ENCODE data around the gene HSPA6. TPM values are rescaled to one million over a fixed set of nuclear protein-coding genes. Genes with fewer than 3 reads are reported as not detected.
A peak's percentile ranks its signal among the peaks of the same experiment; 100 is the strongest.
"Not testable (repeated sequence)": the region's sequence is repeated elsewhere in the genome, so short reads cannot be mapped to it uniquely, and the experiment has no call there.

HSPA6 gene
- total RNA-seq (10 to 100 TPM in 1 of 2 donors, under 1 TPM in 1; 0.77 to 25.8 TPM), polyA plus RNA-seq (ENCODE audit: insufficient read length in 2 of 2) (1 to 10 TPM in 1 of 2 donors, under 1 TPM in 1; 0.93 to 1.2 TPM)
- long read RNA-seq, donor 1, partial matches to known transcripts = 0 of 1 reads
- long read RNA-seq, donor 1, other reads (novel, unspliced or antisense) = 0 of 1 reads
- long read RNA-seq, donor 2 = 0 reads
- long read RNA-seq, donor 3, partial matches to known transcripts = 0 of 1 reads
- long read RNA-seq, donor 3, other reads (novel, unspliced or antisense) = 0 of 1 reads
- long read RNA-seq, donor 4 = 0 reads

DNA sequence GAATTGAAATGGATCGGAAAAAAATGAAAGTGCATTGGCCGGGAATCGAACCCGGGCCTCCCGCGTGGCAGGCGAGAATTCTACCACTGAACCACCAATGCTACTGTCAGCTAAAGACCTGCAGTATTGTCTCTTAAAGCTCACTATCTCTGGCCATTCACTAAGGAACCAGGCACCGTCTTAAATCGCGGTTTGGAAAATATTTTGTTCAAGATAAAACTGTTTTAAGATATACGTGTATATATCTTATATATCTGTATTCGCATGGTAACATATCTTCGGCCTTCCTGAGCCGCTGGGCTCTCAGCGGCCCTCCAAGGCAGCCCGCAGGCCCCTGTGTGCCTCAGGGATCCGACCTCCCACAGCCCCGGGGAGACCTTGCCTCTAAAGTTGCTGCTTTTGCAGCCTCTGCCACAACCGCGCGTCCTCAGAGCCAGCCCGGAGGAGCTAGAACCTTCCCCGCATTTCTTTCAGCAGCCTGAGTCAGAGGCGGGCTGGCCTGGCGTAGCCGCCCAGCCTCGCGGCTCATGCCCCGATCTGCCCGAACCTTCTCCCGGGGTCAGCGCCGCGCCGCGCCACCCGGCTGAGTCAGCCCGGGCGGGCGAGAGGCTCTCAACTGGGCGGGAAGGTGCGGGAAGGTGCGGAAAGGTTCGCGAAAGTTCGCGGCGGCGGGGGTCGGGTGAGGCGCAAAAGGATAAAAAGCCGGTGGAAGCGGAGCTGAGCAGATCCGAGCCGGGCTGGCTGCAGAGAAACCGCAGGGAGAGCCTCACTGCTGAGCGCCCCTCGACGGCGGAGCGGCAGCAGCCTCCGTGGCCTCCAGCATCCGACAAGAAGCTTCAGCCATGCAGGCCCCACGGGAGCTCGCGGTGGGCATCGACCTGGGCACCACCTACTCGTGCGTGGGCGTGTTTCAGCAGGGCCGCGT is at the start of gene HSPA6:
HSPA6 (plus strand) TSS at position 724 of the 925 bp plus-strand sequence; CDS start at position 843, 119 bp downstream.
- H3K27me3 ChIP-seq (ENCODE audit: control insufficient read depth, insufficient read depth, low read length); H3K36me3 ChIP-seq (ENCODE audit: control insufficient read depth, insufficient read depth, low read length); H3K4me1 ChIP-seq (ENCODE audit: control insufficient read depth, insufficient read depth, low read length); H3K9me3 ChIP-seq (ENCODE audit: control insufficient read depth, insufficient read depth, low read length): not testable (repeated sequence)
- peak within 1 kb of the TSS; percentile 69 for H3K27ac ChIP-seq (ENCODE audit: low read depth, low read length)
- H3K4me3 ChIP-seq (ENCODE audit: low read depth, low read length) = peak within 1 kb of the TSS; percentile 70
- peak; percentile 80 to 97 (median 86) for DNase-seq (ENCODE audit: low read depth in 4 of 6, low spot score in 6 of 6)
- WGBS (ENCODE audit: insufficient coverage) = 0% methylated on average over 50 of the region's 72 CpGs

DNA sequence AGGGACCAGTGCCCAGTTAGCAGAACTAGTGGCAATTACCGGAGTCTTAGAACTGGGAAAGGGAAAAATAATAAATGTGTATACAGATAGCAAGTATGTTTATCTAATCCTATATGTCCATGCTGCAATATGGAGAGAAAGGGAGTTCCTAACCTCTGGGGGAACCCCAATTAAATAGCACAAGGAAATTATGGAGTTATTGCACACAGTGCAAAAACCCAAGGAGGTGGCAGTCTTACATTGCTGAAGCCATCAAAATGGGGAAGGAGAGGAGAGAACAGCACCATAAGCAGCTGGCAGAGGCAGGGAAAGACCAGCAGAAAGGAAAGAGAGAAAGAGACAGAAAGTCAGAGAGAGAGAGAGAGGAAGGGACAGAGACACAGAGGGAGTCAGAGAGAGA is 46.6 kb upstream of the HSPA6 start:
- H3K27ac ChIP-seq (ENCODE audit: low read depth, low read length); H3K36me3 ChIP-seq (ENCODE audit: control insufficient read depth, insufficient read depth, low read length); H3K4me3 ChIP-seq (ENCODE audit: low read depth, low read length); H3K9me3 ChIP-seq (ENCODE audit: control insufficient read depth, insufficient read depth, low read length); H3K4me1 ChIP-seq (ENCODE audit: control insufficient read depth, insufficient read depth, low read length); DNase-seq (ENCODE audit: low read depth in 4 of 6, low spot score in 6 of 6): not testable (repeated sequence)
- H3K27me3 ChIP-seq (ENCODE audit: control insufficient read depth, insufficient read depth, low read length) = peaks cover 29% of the 10 kb centered on the region
- WGBS (ENCODE audit: insufficient coverage) = no CpG with 5 or more reads among the region's 1 CpG

DNA sequence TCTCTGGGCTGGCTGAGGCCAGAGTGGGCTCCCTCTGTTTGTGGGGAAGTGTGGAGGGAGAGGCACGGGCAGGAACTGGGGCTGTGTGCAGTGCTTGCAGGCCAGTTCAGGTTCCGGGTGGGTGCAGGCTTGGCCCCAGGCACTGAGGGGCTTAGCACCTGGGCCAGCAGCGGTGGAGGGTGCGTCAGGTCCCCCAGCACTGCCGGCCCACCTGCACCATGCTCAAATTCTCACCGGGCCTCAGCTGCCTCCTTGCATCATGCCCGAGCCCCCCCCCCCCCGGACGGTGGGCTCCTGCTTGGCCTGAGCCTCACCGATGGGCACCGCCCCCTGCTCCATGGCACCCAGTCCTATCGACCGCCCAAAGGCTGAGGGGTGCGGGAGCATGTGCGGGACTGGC is 45.4 kb upstream of the HSPA6 start:
- no peak overlapping the region for H3K27ac ChIP-seq (ENCODE audit: low read depth, low read length)
- H3K4me1 ChIP-seq (ENCODE audit: control insufficient read depth, insufficient read depth, low read length) = no peaks in the 10 kb centered on the region
- H3K9me3 ChIP-seq (ENCODE audit: control insufficient read depth, insufficient read depth, low read length) = no peaks in the 10 kb centered on the region
- H3K4me3 ChIP-seq (ENCODE audit: low read depth, low read length) = no peak overlapping the region
- 92% methylated on average over 13 of the region's 15 CpGs for WGBS (ENCODE audit: insufficient coverage)
- no peak for DNase-seq (ENCODE audit: low read depth in 4 of 6, low spot score in 6 of 6)
- H3K27me3 ChIP-seq (ENCODE audit: control insufficient read depth, insufficient read depth, low read length) = peaks cover 22% of the 10 kb centered on the region
- H3K36me3 ChIP-seq (ENCODE audit: control insufficient read depth, insufficient read depth, low read length) = no peaks in the 10 kb centered on the region

DNA sequence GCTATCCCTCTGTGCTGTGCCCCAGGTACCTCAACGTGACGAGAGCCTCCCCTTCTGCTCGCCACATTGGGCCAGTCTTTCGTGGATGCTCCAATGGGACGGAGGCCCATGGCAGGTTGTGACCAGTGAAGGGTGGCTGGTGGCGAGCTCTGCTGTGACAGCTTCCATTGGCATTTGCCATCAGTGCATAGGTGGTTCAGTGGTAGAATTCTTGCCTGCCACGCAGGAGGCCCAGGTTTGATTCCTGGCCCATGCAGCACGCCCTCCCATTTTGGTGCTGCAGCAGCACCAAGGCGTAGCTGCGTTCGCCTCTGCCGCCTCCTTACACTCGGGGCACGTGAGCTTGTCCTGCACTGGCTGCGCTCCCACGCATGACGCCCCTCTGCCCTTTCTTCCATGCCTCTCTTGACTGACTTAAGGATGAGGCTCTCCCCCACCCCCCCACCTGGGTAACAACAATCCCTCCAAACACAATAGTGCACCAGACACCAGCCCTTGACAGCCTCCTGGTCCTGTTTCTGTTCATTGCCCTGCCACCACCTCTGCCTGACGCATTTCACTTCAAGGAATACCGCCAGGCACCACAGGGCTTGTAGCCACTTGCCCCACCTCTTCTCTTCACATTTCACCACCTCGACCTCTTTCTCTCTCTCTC is 43.8 kb upstream of the HSPA6 start:
- Histone ChIP-seq H3K27ac (ENCODE audit: low read depth, low read length) (no peak overlapping the region), H3K9me3 (ENCODE audit: control insufficient read depth, insufficient read depth, low read length) (no peaks in the 10 kb centered on the region), H3K36me3 (ENCODE audit: control insufficient read depth, insufficient read depth, low read length) (no peaks in the 10 kb centered on the region), H3K4me3 (ENCODE audit: low read depth, low read length) (no peak overlapping the region), H3K27me3 (ENCODE audit: control insufficient read depth, insufficient read depth, low read length) (peaks cover 20% of the 10 kb centered on the region), H3K4me1 (ENCODE audit: control insufficient read depth, insufficient read depth, low read length) (no peaks in the 10 kb centered on the region)
- DNase-seq (ENCODE audit: low read depth in 4 of 6, low spot score in 6 of 6) = no peak
- WGBS (ENCODE audit: insufficient coverage) = 85% methylated on average over 19 of the region's 20 CpGs

DNA sequence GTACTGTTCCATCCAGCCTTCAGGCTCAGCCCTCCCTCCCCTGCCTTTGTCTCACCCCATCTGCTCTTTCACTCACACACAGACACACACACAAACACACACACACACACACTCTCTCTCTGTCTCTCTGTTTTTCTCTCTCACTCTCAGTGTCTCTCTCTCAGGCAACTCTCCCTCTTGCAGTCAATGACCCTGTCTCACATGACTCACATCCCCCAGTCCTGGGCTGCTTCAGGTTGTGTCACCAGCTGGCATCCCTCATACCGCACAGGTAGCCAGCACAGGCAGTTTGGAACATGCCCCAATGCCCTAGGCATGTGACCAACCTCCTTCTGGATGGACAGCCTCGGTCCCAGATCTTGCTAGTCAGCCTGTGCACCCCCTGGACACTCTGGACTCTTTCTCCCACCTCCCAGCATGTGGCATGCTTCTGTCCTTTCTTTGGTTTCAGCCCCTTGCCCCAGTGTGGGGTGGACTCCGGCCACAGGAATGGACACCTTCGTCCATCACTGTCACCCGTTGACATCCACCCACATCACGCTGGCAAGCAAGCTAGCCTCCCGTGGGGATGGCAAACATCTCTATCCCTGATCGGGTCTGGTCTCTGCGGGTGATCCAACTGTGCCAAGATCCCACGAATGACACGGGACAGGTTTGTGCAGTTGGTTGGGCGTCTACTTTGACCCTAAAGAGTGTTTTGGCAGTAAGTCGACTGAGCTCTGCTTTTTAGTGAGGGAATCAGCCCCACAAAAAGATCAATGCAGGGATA is 42.5 kb upstream of the HSPA6 start:
- 77% methylated on average over 13 of the region's 13 CpGs for WGBS (ENCODE audit: insufficient coverage)
- Histone ChIP-seq H3K27me3 (ENCODE audit: control insufficient read depth, insufficient read depth, low read length) (peaks cover 20% of the 10 kb centered on the region), H3K4me3 (ENCODE audit: low read depth, low read length) (no peak overlapping the region), H3K36me3 (ENCODE audit: control insufficient read depth, insufficient read depth, low read length) (no peaks in the 10 kb centered on the region), H3K9me3 (ENCODE audit: control insufficient read depth, insufficient read depth, low read length) (no peaks in the 10 kb centered on the region), H3K27ac (ENCODE audit: low read depth, low read length) (no peak overlapping the region), H3K4me1 (ENCODE audit: control insufficient read depth, insufficient read depth, low read length) (no peaks in the 10 kb centered on the region)
- no peak for DNase-seq (ENCODE audit: low read depth in 4 of 6, low spot score in 6 of 6)

DNA sequence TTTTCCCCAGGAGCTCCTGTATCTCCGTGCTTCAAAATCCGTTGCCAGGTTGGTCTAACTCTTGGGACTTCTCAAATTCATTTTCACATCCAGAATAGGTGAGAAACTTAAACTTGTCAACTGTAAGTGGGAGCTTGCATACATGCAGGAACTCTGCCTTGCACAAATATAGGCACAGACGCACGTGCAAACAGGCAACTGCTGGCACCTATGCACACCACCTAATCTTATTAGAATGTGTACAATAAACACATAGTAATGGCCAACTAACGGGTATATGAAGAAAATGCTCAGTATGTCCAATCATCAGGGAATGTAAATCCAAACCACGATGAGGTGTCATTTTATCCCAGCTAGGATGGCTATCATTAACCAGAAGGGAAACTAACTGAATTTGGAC is 41.7 kb upstream of the HSPA6 start:
- H3K36me3 ChIP-seq (ENCODE audit: control insufficient read depth, insufficient read depth, low read length) = no peaks in the 10 kb centered on the region
- no peak overlapping the region for H3K27ac ChIP-seq (ENCODE audit: low read depth, low read length)
- DNase-seq (ENCODE audit: low read depth in 4 of 6, low spot score in 6 of 6) = no peak
- peaks cover 20% of the 10 kb centered on the region for H3K27me3 ChIP-seq (ENCODE audit: control insufficient read depth, insufficient read depth, low read length)
- H3K9me3 ChIP-seq (ENCODE audit: control insufficient read depth, insufficient read depth, low read length) = no peaks in the 10 kb centered on the region
- H3K4me3 ChIP-seq (ENCODE audit: low read depth, low read length) = no peak overlapping the region
- H3K4me1 ChIP-seq (ENCODE audit: control insufficient read depth, insufficient read depth, low read length) = no peaks in the 10 kb centered on the region
- WGBS (ENCODE audit: insufficient coverage) = 83% methylated on average over 1 of the region's 6 CpGs

DNA sequence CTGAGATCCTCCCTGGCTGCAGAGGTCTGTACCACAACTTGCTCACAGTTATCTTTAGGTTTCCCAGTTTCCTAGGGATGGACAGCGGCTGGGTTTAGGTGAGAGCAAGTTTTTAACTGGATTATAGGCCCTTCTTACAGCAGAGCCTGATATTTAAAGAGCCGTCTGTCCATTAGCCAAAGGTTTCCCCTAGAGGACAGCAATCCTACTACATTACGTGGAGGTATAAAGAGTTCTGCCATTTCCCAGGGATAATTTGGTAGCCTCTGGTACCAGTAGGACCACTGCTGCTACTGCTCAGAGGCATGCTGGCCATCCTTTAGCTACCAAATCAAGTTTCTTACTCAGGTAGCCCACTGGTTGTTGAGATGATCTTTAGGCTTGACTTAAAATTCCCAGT is 41.0 kb upstream of the HSPA6 start:
- no CpG with 5 or more reads among the region's 3 CpGs for WGBS (ENCODE audit: insufficient coverage)

DNA sequence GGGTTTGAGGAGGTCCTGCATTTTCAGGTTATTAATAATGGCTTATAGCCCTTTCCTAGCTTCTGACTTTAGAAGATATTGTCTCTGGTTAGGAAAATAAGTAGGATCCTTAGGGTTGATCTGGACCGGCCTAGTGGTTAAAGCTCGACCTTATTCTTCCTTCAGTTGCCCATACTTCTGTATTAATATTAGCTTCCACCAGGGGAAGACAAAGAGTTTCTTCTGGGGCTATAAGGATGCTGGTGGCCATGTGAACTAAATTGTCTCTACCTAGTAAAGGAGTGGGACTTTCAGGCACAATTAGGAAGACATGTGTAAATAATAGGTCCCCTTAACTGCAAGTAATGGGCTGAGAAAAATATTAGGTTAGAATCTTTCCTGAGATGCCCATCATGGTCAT is 39.7 kb upstream of the HSPA6 start:
- Histone ChIP-seq H3K36me3 (ENCODE audit: control insufficient read depth, insufficient read depth, low read length) (no peaks in the 10 kb centered on the region), H3K27me3 (ENCODE audit: control insufficient read depth, insufficient read depth, low read length) (peaks cover 22% of the 10 kb centered on the region), H3K4me1 (ENCODE audit: control insufficient read depth, insufficient read depth, low read length) (no peaks in the 10 kb centered on the region), H3K27ac (ENCODE audit: low read depth, low read length) (no peak overlapping the region), H3K9me3 (ENCODE audit: control insufficient read depth, insufficient read depth, low read length) (no peaks in the 10 kb centered on the region), H3K4me3 (ENCODE audit: low read depth, low read length) (no peak overlapping the region)
- WGBS (ENCODE audit: insufficient coverage) = no CpG with 5 or more reads among the region's 2 CpGs
- no peak for DNase-seq (ENCODE audit: low read depth in 4 of 6, low spot score in 6 of 6)

More for the DNA sequence above, 41.0 kb upstream of the HSPA6 start:
- no peak for DNase-seq (ENCODE audit: low read depth in 4 of 6, low spot score in 6 of 6)
- no peaks in the 10 kb centered on the region for H3K36me3 ChIP-seq (ENCODE audit: control insufficient read depth, insufficient read depth, low read length)
- H3K9me3 ChIP-seq (ENCODE audit: control insufficient read depth, insufficient read depth, low read length) = no peaks in the 10 kb centered on the region
- H3K27me3 ChIP-seq (ENCODE audit: control insufficient read depth, insufficient read depth, low read length) = peaks cover 20% of the 10 kb centered on the region
- no peak overlapping the region for H3K4me3 ChIP-seq (ENCODE audit: low read depth, low read length)
- H3K4me1 ChIP-seq (ENCODE audit: control insufficient read depth, insufficient read depth, low read length) = no peaks in the 10 kb centered on the region
- H3K27ac ChIP-seq (ENCODE audit: low read depth, low read length) = no peak overlapping the region

Measured in spinal cord (tissue), 10 donors.